ENCODE data around the gene PAQR4.

Gene PAQR4

DNA sequence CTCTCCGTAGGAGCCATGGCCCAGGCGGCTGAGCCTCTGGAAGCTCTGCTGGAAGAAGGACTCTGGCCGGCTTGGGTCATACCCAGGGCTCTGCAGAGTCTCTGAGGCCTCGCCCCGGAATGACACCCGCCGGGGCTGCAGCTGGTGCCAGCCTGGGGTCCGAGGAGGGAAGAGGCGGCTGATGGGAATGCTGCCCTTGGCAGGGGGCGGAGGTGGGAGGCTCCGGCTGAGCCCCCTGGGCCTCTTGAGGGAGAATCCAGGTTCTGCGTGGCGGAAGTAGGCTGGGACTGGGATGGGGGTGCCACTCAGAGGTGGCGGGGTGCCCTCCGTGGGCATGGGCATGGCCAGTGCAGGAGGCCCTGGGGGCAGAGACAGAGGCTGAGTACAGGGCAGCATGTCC lies 7.5 kb downstream of the PAQR4 start:
- no peak overlapping the region for H3K27ac ChIP-seq (ENCODE audit: low read length)
- H3K36me3 ChIP-seq (ENCODE audit: control insufficient read depth, low read depth, low read length) = peaks cover 14% of the 10 kb centered on the region
- H3K9ac ChIP-seq (ENCODE audit: low read length) = no peak overlapping the region
- no peaks in the 10 kb centered on the region for H3K9me3 ChIP-seq (ENCODE audit: control insufficient read depth, low read depth, low read length)
- H3K4me3 ChIP-seq (ENCODE audit: low read length) = no peak overlapping the region
- H3K4me1 ChIP-seq (ENCODE audit: control insufficient read depth, low read depth, low read length) = peaks cover 6% of the 10 kb centered on the region
- no peaks in the 10 kb centered on the region for H3K27me3 ChIP-seq (ENCODE audit: control insufficient read depth, insufficient read depth, low read length)

DNA sequence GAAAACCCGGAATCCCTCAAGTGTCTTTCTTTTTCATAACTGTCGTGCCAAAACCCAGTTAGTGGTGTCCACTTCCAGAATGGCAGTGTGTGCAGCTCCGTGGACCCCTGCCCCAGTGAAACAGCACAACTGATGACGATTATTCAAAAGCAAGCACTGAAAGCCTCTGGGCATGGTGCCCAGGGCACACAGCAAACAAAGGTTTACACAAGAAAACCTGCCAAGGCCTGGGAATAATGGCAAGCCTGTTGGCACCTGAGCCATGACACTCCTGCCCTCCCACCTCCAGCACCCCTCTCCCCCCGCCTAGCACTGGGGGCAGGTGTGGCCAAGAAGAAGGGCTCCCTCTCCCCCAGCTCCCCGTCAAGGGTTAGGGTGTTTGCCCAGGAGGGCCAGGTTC lies 8.3 kb downstream of the PAQR4 start:
- Histone ChIP-seq H3K9me3 (ENCODE audit: control insufficient read depth, low read depth, low read length) (no peaks in the 10 kb centered on the region), H3K36me3 (ENCODE audit: control insufficient read depth, low read depth, low read length) (peaks cover 10% of the 10 kb centered on the region), H3K27ac (ENCODE audit: low read length) (no peak overlapping the region), H3K4me3 (ENCODE audit: low read length) (no peak overlapping the region), H3K4me1 (ENCODE audit: control insufficient read depth, low read depth, low read length) (peaks cover 13% of the 10 kb centered on the region), H3K27me3 (ENCODE audit: control insufficient read depth, insufficient read depth, low read length) (no peaks in the 10 kb centered on the region), H3K9ac (ENCODE audit: low read length) (no peak overlapping the region)

DNA sequence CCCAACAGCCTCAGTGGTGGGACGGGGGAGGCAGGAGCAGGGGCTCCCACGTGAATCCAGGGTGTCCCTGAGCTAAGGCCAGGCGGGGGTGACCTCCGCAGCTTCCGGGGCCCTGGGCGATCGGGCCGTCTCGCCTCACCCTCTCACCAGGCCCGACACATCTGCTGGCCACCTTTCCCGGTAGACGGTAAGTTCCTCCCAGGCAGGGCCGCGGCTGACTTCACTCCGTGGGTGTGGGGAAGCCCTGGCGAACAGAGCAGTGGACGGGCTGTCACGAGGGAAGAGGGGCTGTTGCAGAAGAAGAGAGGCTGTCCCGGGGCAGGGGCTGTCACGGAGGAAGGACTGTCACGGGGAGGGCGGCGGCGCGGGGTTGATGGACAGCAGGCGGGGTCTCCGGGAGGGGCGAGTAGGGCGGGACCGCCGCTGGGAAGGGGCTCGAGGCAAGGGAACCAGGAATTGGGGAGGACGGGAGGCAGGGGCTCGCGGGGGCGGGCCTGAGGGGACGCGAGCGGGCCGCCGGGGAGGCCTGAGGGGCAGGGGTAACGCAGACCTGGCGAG lies 10.6 kb downstream of the PAQR4 start:
- H3K9me3 ChIP-seq (ENCODE audit: control insufficient read depth, low read depth, low read length) = no peaks in the 10 kb centered on the region
- no peaks in the 10 kb centered on the region for H3K27me3 ChIP-seq (ENCODE audit: control insufficient read depth, insufficient read depth, low read length)
- peak overlapping the region; percentile 80 for H3K4me3 ChIP-seq (ENCODE audit: low read length)
- H3K4me1 ChIP-seq (ENCODE audit: control insufficient read depth, low read depth, low read length) = peaks cover 13% of the 10 kb centered on the region
- H3K36me3 ChIP-seq (ENCODE audit: control insufficient read depth, low read depth, low read length) = peaks cover 6% of the 10 kb centered on the region
- peak overlapping the region; percentile 71 for H3K27ac ChIP-seq (ENCODE audit: low read length)
- H3K9ac ChIP-seq (ENCODE audit: low read length) = peak overlapping the region; percentile 81

DNA sequence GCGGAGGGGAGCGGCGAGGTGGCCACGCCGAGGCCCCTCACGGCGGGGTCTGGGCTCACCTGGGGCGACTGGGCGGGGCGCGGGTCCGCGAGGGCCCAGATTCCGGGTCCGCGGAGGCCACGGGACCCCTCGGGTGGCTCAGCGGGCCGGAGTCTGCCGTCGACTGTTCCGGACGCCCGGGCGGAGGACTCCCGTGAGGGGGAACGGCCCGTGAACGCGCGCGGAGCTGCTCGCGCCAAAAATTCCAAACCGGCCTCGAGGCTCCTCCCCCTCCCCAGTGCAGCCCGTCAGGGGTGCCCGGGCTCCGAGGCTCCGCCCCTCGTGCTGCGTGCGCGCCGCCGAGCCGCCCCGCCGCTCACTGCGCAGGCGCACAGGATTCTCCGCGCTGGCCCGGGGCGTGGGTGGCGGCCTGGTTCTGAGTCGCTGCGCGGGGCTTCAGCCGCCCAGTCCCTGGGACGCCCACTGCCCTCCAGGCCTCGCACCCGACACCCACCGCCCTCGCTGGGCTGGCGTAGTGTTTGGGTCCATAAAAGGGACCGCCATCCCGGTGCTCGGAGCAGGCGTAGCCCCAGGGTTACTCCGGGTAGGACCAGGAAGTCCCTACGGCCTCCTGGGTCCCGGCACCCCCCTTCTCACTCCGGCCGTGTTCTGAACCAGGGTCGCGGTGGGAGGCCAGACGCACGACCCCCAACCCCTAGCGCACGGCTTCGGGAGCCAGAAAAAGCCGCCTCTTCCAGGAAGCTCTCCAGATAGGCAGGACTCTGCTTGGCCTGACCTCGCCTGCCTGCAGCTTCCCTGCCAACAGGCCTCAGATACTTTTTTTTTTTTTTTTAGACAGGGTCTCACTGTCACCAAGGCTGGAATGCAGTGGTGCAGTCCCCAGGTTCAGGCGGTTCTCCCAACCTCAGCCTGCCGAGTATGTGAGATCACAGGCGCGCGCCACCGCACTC lies 11.4 kb downstream of the PAQR4 start, which contains the start of gene PKMYT1:
Gene PKMYT1 (minus strand): TSS at position 220 of the 950 bp plus-strand sequence. CDS start 789 bp downstream, outside the sequence.
- no peaks in the 10 kb centered on the region for H3K27me3 ChIP-seq (ENCODE audit: control insufficient read depth, insufficient read depth, low read length)
- peaks cover 13% of the 10 kb centered on the region for H3K4me1 ChIP-seq (ENCODE audit: control insufficient read depth, low read depth, low read length)
- H3K27ac ChIP-seq (ENCODE audit: low read length) = peak within 1 kb of the TSS; percentile 88
- H3K36me3 ChIP-seq (ENCODE audit: control insufficient read depth, low read depth, low read length) = no peaks in the 10 kb centered on the region
- peak within 1 kb of the TSS; percentile 80 for H3K4me3 ChIP-seq (ENCODE audit: low read length)
- H3K9ac ChIP-seq (ENCODE audit: low read length) = peak within 1 kb of the TSS; percentile 81
- no peaks in the 10 kb centered on the region for H3K9me3 ChIP-seq (ENCODE audit: control insufficient read depth, low read depth, low read length)

DNA sequence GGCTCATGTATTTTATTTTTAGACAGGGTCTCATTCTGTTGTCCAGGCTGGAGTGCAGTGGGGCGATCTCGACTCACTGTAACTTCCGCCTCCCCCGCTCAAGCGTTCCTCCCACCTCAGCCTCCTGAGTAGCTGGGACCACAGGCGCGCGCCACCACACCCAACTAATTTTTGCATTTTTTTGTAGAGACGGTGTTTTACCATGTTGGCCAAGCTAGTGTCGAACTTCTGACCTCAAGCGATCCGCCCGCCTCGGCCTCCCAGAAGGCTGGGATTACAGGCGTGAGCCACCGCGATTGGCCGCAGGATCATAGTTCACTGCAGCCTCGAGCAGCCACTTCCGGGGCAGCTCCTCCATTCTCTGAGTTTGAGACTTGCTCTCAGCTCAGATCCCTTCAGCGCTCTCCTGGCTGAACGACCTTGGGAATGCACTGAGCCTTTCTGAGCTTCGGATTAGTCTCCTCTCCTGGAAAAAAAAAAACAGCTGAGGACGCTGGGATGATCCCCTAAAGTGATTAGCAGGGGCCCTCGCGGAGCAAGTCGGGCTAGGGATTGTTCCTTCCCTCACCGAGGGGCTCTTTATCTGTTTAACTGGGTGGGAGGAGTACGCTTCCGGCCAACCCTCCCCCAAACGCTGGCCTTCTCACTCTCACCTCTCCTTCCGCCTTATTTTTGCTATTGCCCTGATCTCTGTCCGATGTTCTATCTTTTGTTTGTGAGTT lies 12.2 kb downstream of the PAQR4 start:
- Histone ChIP-seq H3K36me3 (ENCODE audit: control insufficient read depth, low read depth, low read length) (no peaks in the 10 kb centered on the region), H3K27me3 (ENCODE audit: control insufficient read depth, insufficient read depth, low read length) (no peaks in the 10 kb centered on the region), H3K27ac (ENCODE audit: low read length) (peak overlapping the region; percentile 43), H3K9me3 (ENCODE audit: control insufficient read depth, low read depth, low read length) (no peaks in the 10 kb centered on the region), H3K4me3 (ENCODE audit: low read length) (peak overlapping the region; percentile 80), H3K4me1 (ENCODE audit: control insufficient read depth, low read depth, low read length) (peaks cover 13% of the 10 kb centered on the region), H3K9ac (ENCODE audit: low read length) (peak overlapping the region; percentile 81)

DNA sequence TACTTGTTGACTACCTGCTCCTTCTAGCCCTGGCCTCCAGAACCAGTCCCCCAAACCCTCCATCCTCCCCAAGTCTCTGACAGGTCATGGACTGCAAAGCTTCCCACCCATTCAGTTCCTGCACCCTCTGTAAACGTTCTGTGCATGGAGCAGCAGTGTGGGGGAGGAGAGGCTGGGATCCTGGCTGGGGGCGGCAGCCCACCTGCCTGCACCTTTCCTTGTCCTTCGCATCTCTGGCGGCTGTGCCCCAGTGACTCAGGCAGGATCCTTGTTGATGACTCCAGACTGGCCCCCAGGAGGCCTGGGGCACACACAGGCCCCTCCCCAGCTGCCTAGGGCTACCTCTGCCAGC lies 12.7 kb downstream of the PAQR4 start:
- Histone ChIP-seq H3K27me3 (ENCODE audit: control insufficient read depth, insufficient read depth, low read length) (no peaks in the 10 kb centered on the region), H3K4me1 (ENCODE audit: control insufficient read depth, low read depth, low read length) (peaks cover 13% of the 10 kb centered on the region), H3K36me3 (ENCODE audit: control insufficient read depth, low read depth, low read length) (no peaks in the 10 kb centered on the region), H3K4me3 (ENCODE audit: low read length) (peak overlapping the region; percentile 80), H3K27ac (ENCODE audit: low read length) (peak overlapping the region; percentile 43), H3K9ac (ENCODE audit: low read length) (peak overlapping the region; percentile 81), H3K9me3 (ENCODE audit: control insufficient read depth, low read depth, low read length) (no peaks in the 10 kb centered on the region)

DNA sequence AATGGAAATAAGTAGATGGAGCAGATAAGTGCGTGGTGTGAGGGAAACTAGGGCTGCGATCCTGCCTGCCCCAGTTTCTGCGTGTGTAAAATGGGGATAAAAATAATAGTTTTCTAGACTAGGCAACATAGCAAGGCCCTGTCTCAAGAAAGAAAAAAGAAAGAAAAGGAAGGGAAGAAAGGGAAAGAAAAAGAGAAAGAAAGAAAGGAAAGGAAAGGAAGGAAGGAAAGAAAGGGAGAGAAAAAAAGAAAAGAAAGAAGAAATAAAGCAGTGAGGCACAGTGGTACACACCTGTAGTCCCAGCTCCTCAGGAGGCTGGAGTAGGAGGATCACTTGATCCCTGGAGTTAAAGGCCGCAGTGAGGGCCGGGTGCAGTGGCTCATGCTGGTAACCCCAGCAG lies 13.3 kb downstream of the PAQR4 start:
- no peak overlapping the region for H3K4me3 ChIP-seq (ENCODE audit: low read length)
- H3K9ac ChIP-seq (ENCODE audit: low read length) = no peak overlapping the region
- H3K36me3 ChIP-seq (ENCODE audit: control insufficient read depth, low read depth, low read length) = no peaks in the 10 kb centered on the region
- no peak overlapping the region for H3K27ac ChIP-seq (ENCODE audit: low read length)
- no peaks in the 10 kb centered on the region for H3K27me3 ChIP-seq (ENCODE audit: control insufficient read depth, insufficient read depth, low read length)
- no peaks in the 10 kb centered on the region for H3K9me3 ChIP-seq (ENCODE audit: control insufficient read depth, low read depth, low read length)
- H3K4me1 ChIP-seq (ENCODE audit: control insufficient read depth, low read depth, low read length) = peaks cover 13% of the 10 kb centered on the region

DNA sequence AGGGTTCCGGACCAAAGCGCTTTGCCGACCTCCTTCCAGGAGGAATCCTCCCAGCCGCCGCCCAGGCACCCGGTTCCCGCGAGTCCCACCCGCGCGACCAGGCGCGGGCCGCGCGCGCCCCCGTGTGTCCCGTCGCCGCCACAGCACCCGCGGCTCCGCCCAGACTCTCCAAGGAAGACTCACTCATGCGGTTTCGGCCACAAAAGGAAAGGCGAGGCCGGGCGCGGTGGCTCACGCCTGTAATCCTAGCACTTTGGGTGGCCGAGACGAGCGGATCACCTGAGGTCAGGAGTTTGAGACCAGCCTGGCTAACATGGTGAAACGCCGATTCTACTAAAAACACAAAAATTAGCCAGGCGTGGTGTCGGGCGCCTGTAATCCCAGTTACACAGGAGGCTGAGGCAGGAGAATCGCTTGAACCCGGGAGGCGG lies 14.6 kb downstream of the PAQR4 start:
- peaks cover 13% of the 10 kb centered on the region for H3K4me1 ChIP-seq (ENCODE audit: control insufficient read depth, low read depth, low read length)
- H3K27ac ChIP-seq (ENCODE audit: low read length) = no peak overlapping the region
- H3K36me3 ChIP-seq (ENCODE audit: control insufficient read depth, low read depth, low read length) = no peaks in the 10 kb centered on the region
- no peak overlapping the region for H3K9ac ChIP-seq (ENCODE audit: low read length)
- H3K4me3 ChIP-seq (ENCODE audit: low read length) = no peak overlapping the region
- no peaks in the 10 kb centered on the region for H3K9me3 ChIP-seq (ENCODE audit: control insufficient read depth, low read depth, low read length)
- H3K27me3 ChIP-seq (ENCODE audit: control insufficient read depth, insufficient read depth, low read length) = no peaks in the 10 kb centered on the region

- Histone ChIP-seq H3K9me3 (ENCODE audit: control insufficient read depth, low read depth, low read length) (no peaks in the 10 kb centered on the region), H3K9ac (ENCODE audit: low read length) (no peak overlapping the region), H3K27ac (ENCODE audit: low read length) (no peak overlapping the region), H3K4me1 (ENCODE audit: control insufficient read depth, low read depth, low read length) (peaks cover 19% of the 10 kb centered on the region), H3K4me3 (ENCODE audit: low read length) (no peak overlapping the region), H3K36me3 (ENCODE audit: control insufficient read depth, low read depth, low read length) (no peaks in the 10 kb centered on the region), H3K27me3 (ENCODE audit: control insufficient read depth, insufficient read depth, low read length) (no peaks in the 10 kb centered on the region)
Observed at GRCh38 chr16:2985462-2985861, 16.3 kb downstream of the PAQR4 start.

- Histone ChIP-seq H3K9me3 (ENCODE audit: control insufficient read depth, low read depth, low read length) (no peaks in the 10 kb centered on the region), H3K36me3 (ENCODE audit: control insufficient read depth, low read depth, low read length) (no peaks in the 10 kb centered on the region), H3K4me3 (ENCODE audit: low read length) (no peak overlapping the region), H3K27ac (ENCODE audit: low read length) (no peak overlapping the region), H3K4me1 (ENCODE audit: control insufficient read depth, low read depth, low read length) (peaks cover 21% of the 10 kb centered on the region), H3K27me3 (ENCODE audit: control insufficient read depth, insufficient read depth, low read length) (no peaks in the 10 kb centered on the region), H3K9ac (ENCODE audit: low read length) (no peak overlapping the region)
Observed at GRCh38 chr16:2985893-2986355, 16.8 kb downstream of the PAQR4 start.

DNA sequence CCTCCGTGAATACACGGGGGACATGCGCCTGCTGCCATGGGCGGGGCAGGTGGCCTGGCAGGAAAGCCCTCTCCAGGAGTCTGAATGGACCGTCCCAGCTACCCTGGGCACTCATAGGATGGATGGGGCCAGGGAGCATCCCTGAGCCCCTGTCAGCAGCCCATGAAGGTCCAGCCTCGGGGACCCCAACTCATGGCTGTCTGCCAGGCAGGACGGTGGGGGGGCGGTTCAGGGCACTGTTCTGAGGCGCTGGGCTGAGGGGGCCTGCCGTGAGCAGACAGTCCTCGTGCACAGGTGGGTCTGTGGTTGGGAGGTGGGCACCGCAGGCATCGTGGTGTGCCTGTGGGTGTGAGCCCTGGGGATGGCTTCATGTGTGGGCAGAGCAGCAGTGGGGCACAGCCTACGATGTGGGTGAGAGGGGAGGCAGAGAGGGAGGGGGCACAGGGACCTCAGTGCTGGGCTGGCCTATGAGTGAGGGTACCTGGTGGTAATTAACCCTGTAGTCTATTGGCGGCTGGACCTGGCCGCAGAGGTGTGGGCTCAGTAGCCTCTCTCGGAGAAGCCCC lies 17.6 kb downstream of the PAQR4 start:
- Histone ChIP-seq H3K9me3 (ENCODE audit: control insufficient read depth, low read depth, low read length) (no peaks in the 10 kb centered on the region), H3K9ac (ENCODE audit: low read length) (no peak overlapping the region), H3K27me3 (ENCODE audit: control insufficient read depth, insufficient read depth, low read length) (no peaks in the 10 kb centered on the region), H3K27ac (ENCODE audit: low read length) (no peak overlapping the region), H3K4me3 (ENCODE audit: low read length) (no peak overlapping the region), H3K36me3 (ENCODE audit: control insufficient read depth, low read depth, low read length) (no peaks in the 10 kb centered on the region), H3K4me1 (ENCODE audit: control insufficient read depth, low read depth, low read length) (peaks cover 16% of the 10 kb centered on the region)
